NCI-H2227 (cell line): ENCODE measurements around the gene FBXL4.

Source experiments
- DNase-seq: peaks from one replicate; lab custom pipeline; 2025; ENCODE audit not compliant: unreplicated experiment; lab: John Stamatoyannopoulos, UW

FBXL4 gene

DNA sequence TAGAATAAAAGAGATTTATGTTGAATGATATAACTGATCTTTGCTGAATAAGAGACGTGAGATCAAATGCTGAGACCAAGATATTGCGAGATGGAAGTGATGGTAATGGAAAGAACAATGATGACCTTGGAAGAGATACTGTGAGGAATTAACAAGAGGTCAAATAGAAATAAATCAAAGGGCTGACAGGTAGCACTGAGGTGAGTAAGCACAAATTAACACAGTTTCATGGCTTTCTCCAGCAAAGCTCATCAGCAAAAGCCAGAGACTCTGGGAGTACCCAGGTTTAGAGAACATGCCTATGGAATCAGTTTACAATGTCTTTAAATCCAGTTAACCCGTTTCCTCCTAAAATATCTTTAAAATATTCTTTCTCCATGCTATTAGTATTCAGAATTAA lies 60.1 kb downstream of the FBXL4 start:
- DNase-seq: no peak

GRCh38 chr6:98885330-98885729 lies 62.4 kb downstream of the FBXL4 start:
- DNase-seq: no peak

GRCh38 chr6:98880486-98880885 lies 67.3 kb downstream of the FBXL4 start:
- DNase-seq: no peak

- no peak for DNase-seq
Observed at GRCh38 chr6:98877250-98877649, 70.5 kb downstream of the FBXL4 start.

DNA sequence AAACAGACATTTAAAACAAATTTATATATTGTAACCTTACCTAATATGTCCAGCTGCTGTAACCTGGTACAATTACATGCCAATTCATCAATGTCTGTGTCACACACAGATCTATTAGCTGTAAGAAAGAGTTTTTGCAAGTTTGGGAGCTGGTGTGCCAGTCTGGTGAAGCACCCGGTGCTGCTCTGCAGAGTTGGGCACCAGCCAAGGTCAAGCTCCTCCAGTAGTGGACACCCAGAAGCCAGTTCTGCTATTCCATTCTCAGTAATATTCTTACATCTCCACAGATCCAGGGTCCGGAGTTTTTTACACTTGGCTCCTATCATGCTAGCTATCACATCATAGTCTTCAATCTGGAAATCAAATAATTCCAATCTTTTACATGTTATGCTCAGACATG lies 72.4 kb downstream of the FBXL4 start:
- DNase-seq: no peak

GRCh38 chr6:98871821-98872220 lies 75.9 kb downstream of the FBXL4 start:
- DNase-seq: no peak

GRCh38 chr6:98871057-98871456 lies 76.7 kb downstream of the FBXL4 start:
- no peak for DNase-seq

DNA sequence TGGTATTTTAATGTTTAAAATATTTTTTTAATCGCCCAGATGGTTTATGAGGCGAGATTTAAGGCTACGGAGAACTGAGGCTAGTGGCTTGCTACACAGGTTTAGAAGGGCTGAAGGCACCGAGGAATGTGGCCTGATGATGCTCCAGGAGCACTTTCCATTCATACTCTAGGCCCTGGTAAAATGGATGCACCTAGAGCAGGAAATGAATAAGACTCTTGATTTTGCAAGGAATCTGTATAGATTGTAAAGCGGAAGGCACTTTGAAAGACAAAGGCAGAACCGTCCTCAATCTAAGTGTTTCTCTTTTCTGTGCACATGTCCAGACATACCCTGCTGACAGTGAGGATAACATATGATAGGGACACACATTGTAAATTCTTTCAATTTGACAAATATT lies 83.2 kb downstream of the FBXL4 start:
- DNase-seq: no peak

DNA sequence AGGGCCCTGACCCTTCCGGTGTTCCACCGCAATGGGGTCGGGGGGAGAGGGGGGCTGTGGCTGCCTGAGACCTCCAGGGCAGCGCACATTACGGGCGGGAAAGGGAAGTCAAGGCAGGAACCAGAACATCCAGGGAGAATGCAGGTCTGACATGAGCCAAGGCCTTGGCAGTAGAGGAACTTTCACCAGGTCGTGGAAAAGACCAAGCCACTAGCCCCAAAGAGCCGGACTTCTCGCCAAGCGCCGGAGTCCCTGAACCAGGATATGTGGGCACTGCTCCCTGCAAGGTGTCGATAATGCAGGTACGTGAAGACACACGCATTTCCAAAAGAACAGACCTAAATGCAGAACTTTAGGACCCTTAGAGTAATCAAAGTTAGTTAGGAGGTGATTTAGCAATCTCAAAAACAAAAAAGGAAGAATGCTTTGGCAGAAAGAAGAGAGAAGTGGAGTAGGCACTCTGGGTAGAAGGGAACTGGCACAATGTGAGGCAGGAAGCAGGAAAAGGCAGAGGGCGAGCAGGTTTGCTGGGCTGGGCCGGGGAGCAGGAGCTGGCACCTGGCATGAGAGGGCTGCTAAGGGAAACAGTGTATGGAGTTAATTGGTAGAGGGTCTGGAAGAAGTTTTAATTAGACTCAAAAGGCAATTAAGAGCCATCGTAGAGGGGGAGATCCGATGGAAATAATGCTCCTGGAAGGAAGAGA lies 99.1 kb downstream of the FBXL4 start:
- no peak for DNase-seq

DNA sequence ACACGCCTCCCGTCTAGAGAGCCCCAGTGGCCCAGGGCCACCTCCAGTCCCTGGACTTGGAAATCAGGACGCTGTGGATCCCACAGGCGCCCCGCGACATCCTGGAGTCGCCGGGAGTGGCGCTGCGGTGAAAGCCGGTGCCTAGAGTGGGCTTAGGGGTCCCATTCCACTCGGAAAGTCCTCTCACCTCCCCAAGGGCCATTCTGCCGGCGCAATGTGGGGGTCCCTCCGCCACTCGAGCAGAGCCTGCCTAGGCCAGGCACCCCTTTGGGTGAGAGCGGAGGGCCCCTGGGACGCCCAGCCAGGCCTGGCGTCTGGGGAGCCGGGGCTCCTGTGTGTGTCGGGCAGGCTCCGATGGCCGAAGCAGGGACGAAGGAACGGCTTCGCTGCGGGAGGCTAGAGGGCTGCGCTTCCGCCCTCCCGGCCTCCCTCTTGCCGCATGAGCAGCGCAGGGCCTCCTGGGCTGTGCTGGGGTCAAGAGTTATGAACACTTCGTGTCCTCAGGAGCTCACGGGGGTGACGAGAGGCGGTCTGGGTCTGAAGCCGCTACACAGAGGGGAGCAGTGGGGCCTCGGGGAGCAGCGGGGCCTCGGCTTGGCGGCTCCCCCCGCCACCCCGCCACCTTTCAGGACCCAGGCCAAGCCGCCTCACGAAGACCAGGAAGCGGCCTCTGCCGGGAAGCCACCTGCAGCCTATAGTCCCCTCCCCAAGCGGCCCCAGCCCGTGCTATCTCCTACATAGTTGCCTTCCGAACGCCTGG lies 99.8 kb downstream of the FBXL4 start:
- DNase-seq: peak; percentile 30

DNA sequence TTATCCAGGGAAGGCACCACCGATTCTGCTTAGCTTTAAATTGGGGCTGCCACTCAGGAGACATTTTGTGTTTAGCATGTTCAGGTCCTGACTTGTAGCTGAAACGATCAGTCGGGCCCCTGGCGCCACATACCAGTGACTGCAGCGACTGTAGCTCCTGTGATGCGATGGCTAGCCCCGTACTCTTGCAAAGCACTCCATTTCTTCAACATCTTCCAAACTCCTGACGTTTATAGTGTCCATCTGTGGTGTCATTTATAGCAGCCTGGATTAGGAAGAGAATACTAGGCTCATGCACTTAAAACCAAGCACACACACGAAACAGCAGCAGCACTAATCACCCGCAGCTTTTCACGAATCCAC lies 100.3 kb downstream of the FBXL4 start:
- no peak for DNase-seq

- no peak for DNase-seq
Observed at GRCh38 chr6:98846021-98846380, 101.7 kb downstream of the FBXL4 start.

GRCh38 chr6:98845211-98846020 lies 102.3 kb downstream of the FBXL4 start:
- DNase-seq: peak; percentile 88

- peak; percentile 43 for DNase-seq
Observed at GRCh38 chr6:98844244-98845210, 103.2 kb downstream of the FBXL4 start.

DNA sequence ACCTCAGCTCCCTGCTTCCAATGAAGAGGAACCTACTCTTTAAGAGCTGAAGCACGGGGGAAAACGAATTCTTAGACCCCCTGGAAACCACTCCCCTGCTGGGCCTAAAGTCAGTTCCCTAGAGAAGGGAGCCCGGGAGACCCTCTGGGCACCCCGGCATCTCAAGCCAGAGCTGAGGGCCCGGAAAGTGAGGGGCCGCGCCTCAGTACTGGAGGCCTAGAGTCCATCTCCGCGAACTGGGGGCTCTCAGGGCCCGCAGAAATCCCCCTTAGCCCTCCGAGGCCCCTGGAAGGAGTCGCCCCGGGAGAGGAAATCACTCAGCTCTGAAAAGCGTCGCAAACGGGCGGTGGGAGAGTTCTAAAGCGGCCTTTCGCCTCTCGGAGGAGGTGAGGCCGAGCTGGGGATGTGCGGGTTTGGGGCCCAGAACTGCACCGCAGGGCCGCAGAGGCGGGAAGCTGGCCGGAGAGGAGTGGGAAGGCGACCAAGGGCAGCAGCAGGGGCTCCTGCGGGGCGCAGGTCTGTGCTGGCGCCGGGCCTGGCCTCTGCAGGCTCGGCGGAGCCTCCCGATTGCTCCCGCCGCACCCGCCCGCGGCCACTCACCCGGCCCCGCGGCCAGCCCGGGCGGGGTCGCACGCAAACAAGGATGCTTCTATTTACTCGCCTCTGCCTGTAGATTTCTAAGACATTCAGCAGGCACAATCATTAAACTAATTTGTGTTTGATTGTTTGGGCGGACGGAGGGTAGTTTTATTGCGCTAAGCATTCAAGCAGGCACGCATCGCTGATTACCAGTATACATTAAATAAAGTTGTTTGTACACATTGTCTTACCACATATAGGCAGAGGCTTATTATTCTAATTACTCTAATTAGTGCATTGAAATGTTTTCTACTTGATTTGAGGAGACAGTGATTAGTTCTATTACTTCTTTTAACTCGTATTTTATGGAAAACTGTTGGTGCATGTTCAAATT lies 104.2 kb downstream of the FBXL4 start:
- DNase-seq: no peak

GRCh38 chr6:98842342-98843180 lies 105.2 kb downstream of the FBXL4 start:
- DNase-seq: no peak

DNA sequence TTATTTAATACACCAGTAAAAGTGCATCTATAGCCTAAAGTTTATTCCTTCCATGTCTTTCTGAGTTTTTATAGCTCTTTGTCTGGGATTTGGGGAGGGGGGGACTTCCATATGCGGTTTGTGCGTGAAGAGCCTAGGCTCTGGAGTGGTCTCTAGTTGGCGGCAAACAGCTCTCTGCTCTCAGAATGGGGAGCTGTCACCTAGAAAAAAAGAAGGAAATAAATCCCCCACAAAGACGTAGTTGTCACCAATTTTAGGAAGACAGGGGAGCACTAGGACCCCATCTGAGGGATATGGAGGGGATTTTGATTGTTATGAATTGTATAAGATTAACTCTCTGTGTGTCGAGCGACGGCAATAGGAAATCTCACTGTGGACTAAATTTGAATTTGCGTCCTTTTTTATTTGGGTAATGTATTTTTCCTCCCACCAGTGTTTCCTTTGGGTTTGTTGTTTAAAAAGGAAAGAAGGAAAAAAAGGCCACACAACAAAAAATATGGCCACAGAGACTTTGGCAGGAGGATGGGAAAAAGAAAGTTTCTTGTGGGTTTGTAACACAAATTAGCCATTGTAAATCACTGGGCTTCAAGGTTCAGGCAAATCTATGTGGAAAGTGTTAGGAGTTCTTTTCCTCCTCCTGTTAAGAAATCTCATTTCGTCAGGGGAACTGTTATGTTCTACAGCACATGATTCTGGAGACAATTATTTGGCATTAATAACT lies 106.0 kb downstream of the FBXL4 start:
- DNase-seq: no peak

- DNase-seq: no peak
Observed at GRCh38 chr6:98840996-98841513, 106.7 kb downstream of the FBXL4 start.
